Ascending aorta (tissue), 2 donors: Measurements from ENCODE around the gene FAM3A. TPM values are rescaled to one million over a fixed set of nuclear protein-coding genes. Genes with fewer than 3 reads are reported as not detected.

ENCODE experiments used
- DNase-seq, 2 donors: peaks; one replicate each; pipeline ENCODE4 v3.0.0-alpha.2; 2019; ENCODE audit warnings: low spot score in 2 of 2
- H3K27ac ChIP-seq, 2 donors: fragments of 200-600 bp; sonication (generic); one replicate each; pipeline ENCODE4 v1.5.1; 2016 to 2017; ENCODE audit warnings: mild to moderate bottlenecking in 1 of 2
- H3K27me3 ChIP-seq: fragments of 200-600 bp; sonication (generic); one replicate; pipeline ENCODE4 v1.5.1; 2017
- H3K36me3 ChIP-seq, 2 donors: fragments of 200-600 bp; sonication (generic); one replicate each; pipeline ENCODE4 v1.5.1; 2016
- H3K4me1 ChIP-seq, 2 donors: fragments of 200-600 bp; sonication (generic); one replicate each; pipeline ENCODE4 v1.5.1; 2016 to 2017; ENCODE audit warnings: mild to moderate bottlenecking in 1 of 2
- H3K4me3 ChIP-seq, 2 donors: fragments of 200-600 bp; sonication (generic); one replicate each; pipeline ENCODE4 v1.5.1; 2016 to 2017; ENCODE audit warnings: mild to moderate bottlenecking in 1 of 2
- H3K9me3 ChIP-seq, 2 donors: fragments of 200-600 bp; sonication (generic); one replicate each; pipeline ENCODE4 v1.5.1; 2016
- intact Hi-C: fragments of 100-400 bp; cut with DNase I; formaldehyde crosslinking; loops from one replicate; pipeline ENCODE4 v1.15.1; 2023
- total RNA-seq: library from RNA; depleted of rRNA; stranded (reverse); fragments of >200 nt; gene quantifications from one replicate; pipeline ENCODE4 v1.1.0, GENCODE V29; 2016
- TF ChIP-seq, protein P1 (sequence below), 3 experiments: fragments of 200-600 bp in 2 of 3; fragments of 450-650 bp in 1 of 3; sonication (generic) in 2 of 3; IDR thresholded peaks; one replicate each; pipeline ENCODE4 v1.5.1; 2016 to 2019; ENCODE audit warnings: antibody characterized with exemption in 3 of 3, mild to moderate bottlenecking in 1 of 3, moderate library complexity in 1 of 3

FAM3A gene
- total RNA-seq, 1 donor from 2014 or later, result 69.9 TPM

DNA sequence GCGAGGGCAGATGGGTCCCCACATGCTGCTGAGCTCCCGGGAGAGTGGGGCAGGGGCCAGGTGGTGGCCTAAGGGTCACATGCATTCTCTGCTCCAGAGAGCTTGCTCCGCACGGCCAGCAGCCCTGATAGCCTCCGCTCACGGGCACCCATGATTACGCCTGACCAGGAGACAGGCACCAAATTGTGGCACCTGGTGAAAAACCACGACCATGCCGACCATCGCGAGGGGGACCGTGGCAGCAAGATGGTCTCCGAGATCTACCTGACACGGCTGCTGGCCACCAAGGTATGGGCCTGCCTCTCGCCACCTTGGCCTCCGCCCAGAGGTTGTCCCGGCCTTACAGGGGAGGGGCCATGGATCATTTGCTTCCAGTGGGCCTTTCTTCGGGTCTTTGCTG is 46.2 kb downstream of the FAM3A start:
- Histone ChIP-seq H3K4me3 (no peak overlapping the region), H3K27ac (no peak overlapping the region), H3K36me3 (peaks cover 51 to 58% of the 10 kb centered on the region in 2 donors), H3K9me3 (no peaks in the 10 kb centered on the region), H3K4me1 (no peaks in the 10 kb centered on the region), H3K27me3 (no peaks in the 10 kb centered on the region)
- intact Hi-C loops, result no loop called here
- TF ChIP-seq, protein P1, sequence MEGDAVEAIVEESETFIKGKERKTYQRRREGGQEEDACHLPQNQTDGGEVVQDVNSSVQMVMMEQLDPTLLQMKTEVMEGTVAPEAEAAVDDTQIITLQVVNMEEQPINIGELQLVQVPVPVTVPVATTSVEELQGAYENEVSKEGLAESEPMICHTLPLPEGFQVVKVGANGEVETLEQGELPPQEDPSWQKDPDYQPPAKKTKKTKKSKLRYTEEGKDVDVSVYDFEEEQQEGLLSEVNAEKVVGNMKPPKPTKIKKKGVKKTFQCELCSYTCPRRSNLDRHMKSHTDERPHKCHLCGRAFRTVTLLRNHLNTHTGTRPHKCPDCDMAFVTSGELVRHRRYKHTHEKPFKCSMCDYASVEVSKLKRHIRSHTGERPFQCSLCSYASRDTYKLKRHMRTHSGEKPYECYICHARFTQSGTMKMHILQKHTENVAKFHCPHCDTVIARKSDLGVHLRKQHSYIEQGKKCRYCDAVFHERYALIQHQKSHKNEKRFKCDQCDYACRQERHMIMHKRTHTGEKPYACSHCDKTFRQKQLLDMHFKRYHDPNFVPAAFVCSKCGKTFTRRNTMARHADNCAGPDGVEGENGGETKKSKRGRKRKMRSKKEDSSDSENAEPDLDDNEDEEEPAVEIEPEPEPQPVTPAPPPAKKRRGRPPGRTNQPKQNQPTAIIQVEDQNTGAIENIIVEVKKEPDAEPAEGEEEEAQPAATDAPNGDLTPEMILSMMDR (IDR thresholded peaks at IDR 0.05), result no peak
- no peak for DNase-seq

DNA sequence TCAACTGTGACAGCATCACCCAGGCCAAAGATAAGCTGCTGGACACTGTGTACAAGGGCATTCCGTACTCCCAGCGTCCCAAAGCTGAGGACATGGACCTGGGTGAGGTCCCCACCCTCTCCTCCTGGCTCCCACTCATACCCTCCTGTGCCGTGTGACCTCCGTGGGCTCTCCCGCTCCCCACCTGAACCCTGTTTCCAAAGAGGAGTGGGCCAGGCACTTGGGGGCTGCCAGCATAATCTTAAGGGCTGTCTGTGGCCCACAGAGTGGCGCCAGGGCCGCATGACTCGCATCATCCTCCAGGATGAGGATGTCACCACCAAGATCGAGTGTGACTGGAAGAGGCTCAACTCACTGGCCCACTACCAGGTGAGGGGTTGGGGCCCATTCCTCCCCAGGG is 46.9 kb downstream of the FAM3A start:
- H3K4me3 ChIP-seq, result no peak overlapping the region
- no peak for DNase-seq
- TF ChIP-seq, protein P1 (IDR thresholded peaks at IDR 0.05), result no peak
- intact Hi-C loops, result no loop called here
- H3K4me1 ChIP-seq, result no peaks in the 10 kb centered on the region
- H3K9me3 ChIP-seq, result no peaks in the 10 kb centered on the region
- H3K27ac ChIP-seq, result no peak overlapping the region
- H3K27me3 ChIP-seq, result no peaks in the 10 kb centered on the region
- peaks cover 57 to 61% of the 10 kb centered on the region in 2 donors for H3K36me3 ChIP-seq

DNA sequence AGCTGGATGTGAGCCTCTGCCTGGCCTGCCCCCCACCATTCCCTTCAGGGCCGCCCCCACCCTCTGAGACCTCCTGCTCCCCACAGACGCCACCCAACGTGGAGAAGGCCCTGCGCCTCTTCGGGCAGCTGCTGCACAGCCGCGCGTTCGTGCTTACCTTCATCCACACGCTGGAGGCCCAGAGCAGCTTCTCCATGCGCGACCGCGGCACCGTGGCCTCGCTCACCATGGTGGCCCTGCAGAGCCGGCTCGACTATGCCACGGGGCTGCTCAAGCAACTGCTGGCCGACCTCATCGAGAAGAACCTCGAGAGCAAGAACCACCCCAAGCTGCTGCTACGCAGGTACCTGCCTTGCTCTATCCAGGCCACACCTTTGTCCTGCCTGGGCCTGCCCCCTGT is 47.8 kb downstream of the FAM3A start:
- no peaks in the 10 kb centered on the region for H3K4me1 ChIP-seq
- H3K36me3 ChIP-seq, result peaks cover 65 to 67% of the 10 kb centered on the region in 2 donors
- H3K27ac ChIP-seq, result no peak overlapping the region
- DNase-seq, result no peak
- no peak overlapping the region for H3K4me3 ChIP-seq
- no peaks in the 10 kb centered on the region for H3K27me3 ChIP-seq
- H3K9me3 ChIP-seq, result no peaks in the 10 kb centered on the region
- intact Hi-C loops, result no loop called here
- TF ChIP-seq, protein P1 (IDR thresholded peaks at IDR 0.05), result no peak

DNA sequence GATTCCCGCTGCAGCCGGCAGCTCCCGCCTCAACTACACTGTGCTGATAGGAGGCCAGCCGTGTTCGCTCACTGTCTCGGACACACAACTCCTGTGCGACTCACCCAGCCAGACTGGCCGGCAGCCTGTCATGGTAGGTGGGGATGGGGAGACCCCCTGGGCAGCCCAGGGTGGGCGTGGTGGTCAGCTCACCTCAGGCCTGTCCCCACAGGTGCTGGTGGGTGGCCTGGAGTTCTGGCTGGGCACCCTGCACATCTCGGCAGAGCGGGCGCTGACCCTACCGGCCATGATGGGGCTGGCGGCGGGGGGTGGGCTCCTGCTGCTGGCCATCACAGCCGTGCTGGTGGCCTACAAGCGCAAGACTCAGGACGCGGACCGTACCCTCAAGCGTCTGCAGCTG is 48.5 kb downstream of the FAM3A start:
- peaks cover 59 to 67% of the 10 kb centered on the region in 2 donors for H3K36me3 ChIP-seq

DNA sequence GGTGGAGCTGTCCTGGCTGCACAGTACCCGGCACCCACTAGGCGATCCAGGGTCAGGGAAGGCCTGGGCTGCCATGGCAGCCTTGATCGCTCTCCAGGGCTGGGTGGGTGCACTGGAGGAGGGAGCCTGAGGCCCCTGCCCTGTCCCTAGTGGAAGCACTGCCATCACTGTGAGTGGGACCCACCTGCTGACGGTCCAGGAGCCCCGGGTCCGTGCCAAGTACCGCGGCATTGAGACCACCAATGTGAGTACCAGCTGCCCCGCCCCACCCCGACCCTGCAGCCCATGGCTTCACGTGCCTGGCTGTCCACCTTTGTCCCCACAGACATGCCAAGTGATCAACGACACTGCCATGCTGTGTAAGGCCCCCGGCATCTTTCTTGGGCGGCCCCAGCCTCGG is 49.1 kb downstream of the FAM3A start:
- Histone ChIP-seq H3K36me3 (peaks cover 59 to 67% of the 10 kb centered on the region in 2 donors), H3K4me1 (no peaks in the 10 kb centered on the region), H3K9me3 (no peaks in the 10 kb centered on the region), H3K27me3 (no peaks in the 10 kb centered on the region), H3K4me3 (no peak overlapping the region), H3K27ac (no peak overlapping the region)
- intact Hi-C loops, result no loop called here
- DNase-seq, result no peak
- TF ChIP-seq, protein P1 (IDR thresholded peaks at IDR 0.05), result no peak

More for the DNA sequence above, 48.5 kb downstream of the FAM3A start:
- H3K27ac ChIP-seq, result no peak overlapping the region
- no peaks in the 10 kb centered on the region for H3K9me3 ChIP-seq
- no peaks in the 10 kb centered on the region for H3K27me3 ChIP-seq
- no peaks in the 10 kb centered on the region for H3K4me1 ChIP-seq
- intact Hi-C loops, result no loop called here
- DNase-seq, result no peak
- no peak overlapping the region for H3K4me3 ChIP-seq
- TF ChIP-seq, protein P1 (IDR thresholded peaks at IDR 0.05), result no peak

DNA sequence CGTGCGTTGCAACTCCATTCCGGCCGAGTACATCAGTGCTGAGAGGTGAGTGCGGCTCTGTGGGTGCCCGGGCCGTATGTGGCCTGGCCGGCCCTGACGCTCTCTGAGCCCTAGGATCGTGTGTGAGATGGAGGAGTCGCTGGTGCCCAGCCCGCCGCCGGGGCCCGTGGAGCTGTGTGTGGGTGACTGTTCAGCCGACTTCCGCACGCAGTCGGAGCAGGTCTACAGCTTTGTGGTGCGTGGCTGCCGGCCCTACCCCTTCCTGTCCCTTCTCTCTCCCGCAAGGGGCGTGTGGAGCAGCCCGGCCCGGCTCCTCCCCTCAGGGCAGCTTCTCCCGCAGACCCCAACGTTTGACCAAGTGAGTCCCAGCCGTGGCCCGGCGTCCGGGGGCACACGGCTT is 50.0 kb downstream of the FAM3A start:
- intact Hi-C loops, result no loop called here
- H3K27me3 ChIP-seq, result no peaks in the 10 kb centered on the region
- no peak for DNase-seq
- no peaks in the 10 kb centered on the region for H3K9me3 ChIP-seq
- no peak overlapping the region for H3K27ac ChIP-seq
- TF ChIP-seq, protein P1 (IDR thresholded peaks at IDR 0.05), result no peak
- no peak overlapping the region for H3K4me3 ChIP-seq
- no peaks in the 10 kb centered on the region for H3K4me1 ChIP-seq
- H3K36me3 ChIP-seq, result peaks cover 59 to 63% of the 10 kb centered on the region in 2 donors
